CD4-positive, alpha-beta T cell treated with Interleukin-4 for 4 hours (primary cell): ENCODE data around the gene MARK4.
"Not testable (repeated sequence)": the region's sequence is repeated elsewhere in the genome, so short reads cannot be mapped to it uniquely, and the experiment has no call there.

Experiments
- DNase-seq: peaks from one replicate; pipeline ENCODE4 v3.0.0-alpha.2; 2020

MARK4 gene

GRCh38 chr19:45250832-45251451, at the start of gene MARK4:
MARK4 (plus strand) TSS chr19:45251271; CDS start chr19:45251589, 318 bp downstream.
- DNase-seq, result peak; percentile 34

GRCh38 chr19:45202637-45203036, 48.4 kb upstream of the MARK4 start:
- DNase-seq, result no peak

GRCh38 chr19:45205810-45206209, 45.3 kb upstream of the MARK4 start:
- DNase-seq, result no peak

- no peak for DNase-seq
Observed at GRCh38 chr19:45206328-45206727, 44.7 kb upstream of the MARK4 start.

- no peak for DNase-seq
Observed at GRCh38 chr19:45211751-45212381, 39.2 kb upstream of the MARK4 start.

GRCh38 chr19:45213031-45213430, 38.0 kb upstream of the MARK4 start:
- no peak for DNase-seq

GRCh38 chr19:45215391-45216191, 35.5 kb upstream of the MARK4 start:
- DNase-seq, result no peak

GRCh38 chr19:45216667-45217066, 34.4 kb upstream of the MARK4 start:
- DNase-seq, result no peak

GRCh38 chr19:45217193-45217956, 33.7 kb upstream of the MARK4 start:
- DNase-seq, result no peak

GRCh38 chr19:45217957-45218334, 33.1 kb upstream of the MARK4 start:
- no peak for DNase-seq

- DNase-seq, result no peak
Observed at GRCh38 chr19:45218426-45218825, 32.6 kb upstream of the MARK4 start.

- DNase-seq, result no peak
Observed at GRCh38 chr19:45218911-45219743, 31.9 kb upstream of the MARK4 start.

- no peak for DNase-seq
Observed at GRCh38 chr19:45222724-45223123, 28.3 kb upstream of the MARK4 start.

GRCh38 chr19:45223879-45224278, 27.2 kb upstream of the MARK4 start:
- no peak for DNase-seq

- DNase-seq, result no peak
Observed at GRCh38 chr19:45224645-45225044, 26.4 kb upstream of the MARK4 start.

GRCh38 chr19:45229056-45229455, 22.0 kb upstream of the MARK4 start:
- DNase-seq, result not testable (repeated sequence)

- DNase-seq, result no peak
Observed at GRCh38 chr19:45231891-45232290, 19.2 kb upstream of the MARK4 start.

GRCh38 chr19:45234089-45234869, 16.8 kb upstream of the MARK4 start:
- no peak for DNase-seq

GRCh38 chr19:45235485-45235884, 15.6 kb upstream of the MARK4 start:
- DNase-seq, result no peak

- DNase-seq, result no peak
Observed at GRCh38 chr19:45238556-45238955, 12.5 kb upstream of the MARK4 start.

- DNase-seq, result no peak
Observed at GRCh38 chr19:45243144-45243732, 7.8 kb upstream of the MARK4 start.
